Measurements from ENCODE around the gene PER2. TPM values are rescaled to one million over a fixed set of nuclear protein-coding genes. Genes with fewer than 3 reads are reported as not detected.

Gene PER2
- polyA plus RNA-seq, 2 of the 4 experiments (the other 2 are of a cell fraction): 3.4 to 8.5 TPM

DNA sequence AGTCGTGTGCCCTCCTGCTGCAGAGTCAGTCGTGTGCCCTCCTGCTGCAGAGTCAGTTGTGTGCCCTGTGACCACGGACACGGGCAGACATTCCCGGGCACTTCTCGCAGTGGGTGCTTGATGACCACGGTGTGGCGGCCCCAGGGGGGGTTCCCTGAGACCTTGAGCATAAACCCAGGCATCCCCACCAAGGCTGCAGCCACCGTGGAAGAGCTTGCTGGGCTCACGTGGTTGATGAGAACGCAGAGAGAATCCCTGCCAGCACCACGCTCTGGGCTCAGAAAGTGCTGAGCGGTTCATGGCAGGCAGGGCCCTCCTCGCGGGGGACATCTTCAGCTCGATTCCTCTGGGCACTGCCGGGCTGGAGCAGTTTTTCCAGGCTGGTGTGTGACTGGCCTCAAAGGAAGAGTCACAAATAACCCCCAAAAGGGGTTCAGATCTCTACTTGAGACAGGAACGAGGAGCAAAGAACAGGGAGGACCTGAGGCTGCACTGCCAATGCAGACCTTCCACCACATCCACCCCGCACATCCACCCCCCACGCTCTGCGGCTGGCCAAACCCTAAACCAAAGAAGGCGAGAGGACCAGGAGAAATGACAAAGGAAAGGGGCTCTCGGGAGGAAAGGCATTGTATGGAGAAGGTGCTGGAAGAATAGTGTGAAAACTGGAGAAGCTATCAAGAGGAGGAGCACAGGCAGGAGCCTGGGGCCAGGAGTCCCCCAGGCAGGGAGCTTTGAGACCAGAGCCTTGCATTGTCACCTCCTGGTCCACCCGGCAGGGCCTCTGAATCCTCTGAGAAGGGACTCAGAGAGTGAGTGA is 8.4 kb upstream of the PER2 start:
- H3K4me2 ChIP-seq: no peak overlapping the region
- DNase-seq (ENCODE audit: low read depth in 1 of 2, low spot score in 1 of 2) (no peak), ATAC-seq (peak in 1 of 2 experiments; percentile 6; a peak in 3 of 6 replicates), FAIRE-seq (no peak)
- peak overlapping the region; percentile 31 to 46; a peak in 3 of 6 replicates for H3K27ac ChIP-seq
- WGBS (ENCODE audit: missing lambda C conversion rate): 93% methylated on average over 19 of the region's 24 CpGs
- no peaks in the 10 kb centered on the region for H3K9me3 ChIP-seq
- POLR2A ChIA-PET: no interaction called here
- H3K4me3 ChIP-seq: no peak overlapping the region
- CTCF ChIA-PET: interaction anchor here (1.7 kb wide), 1 partner anchor 11 kb away, joined by 5 read pairs; no protein-coding TSS in a partner anchor
- TF ChIP-seq ZFP36 (IDR thresholded peaks at IDR 0.05; ENCODE audit: borderline replicate concordance, partially characterized antibody) (no peak), TP53 (CRISPR knock-in tag; IDR thresholded peaks at IDR 0.05) (no peak), BCL3 (IDR thresholded peaks at IDR 0.05) (no peak), ESRRA (IDR thresholded peaks at IDR 0.05; ENCODE audit: borderline replicate concordance, low read length) (no peak), CBX8 (IDR thresholded peaks at IDR 0.05) (no peak), FOSL2 (IDR thresholded peaks at IDR 0.05) (no peak), FOSL2 (CRISPR knock-in tag; IDR thresholded peaks at IDR 0.05) (no peak), CHD4 (IDR thresholded peaks at IDR 0.05; ENCODE audit: borderline replicate concordance) (no peak), POLR2AphosphoS2 (conservative IDR thresholded peaks at IDR 0.05; ENCODE audit: low read length) (no peak), MAFK (IDR thresholded peaks at IDR 0.05; ENCODE audit: partially characterized antibody) (no peak), POLR2A (IDR thresholded peaks at IDR 0.05; ENCODE audit: low read length) (no peak)
- TF ChIP-seq, protein P1, sequence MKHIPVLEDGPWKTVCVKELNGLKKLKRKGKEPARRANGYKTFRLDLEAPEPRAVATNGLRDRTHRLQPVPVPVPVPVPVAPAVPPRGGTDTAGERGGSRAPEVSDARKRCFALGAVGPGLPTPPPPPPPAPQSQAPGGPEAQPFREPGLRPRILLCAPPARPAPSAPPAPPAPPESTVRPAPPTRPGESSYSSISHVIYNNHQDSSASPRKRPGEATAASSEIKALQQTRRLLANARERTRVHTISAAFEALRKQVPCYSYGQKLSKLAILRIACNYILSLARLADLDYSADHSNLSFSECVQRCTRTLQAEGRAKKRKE (CRISPR knock-in tag; IDR thresholded peaks at IDR 0.05; ENCODE audit: low read depth): no peak
- H3K4me1 ChIP-seq: peaks cover 43% of the 10 kb centered on the region

GRCh38 chr2:238295144-238296112 is 7.0 kb upstream of the PER2 start:
- CTCF ChIA-PET: interaction anchor here (1.0 to 1.9 kb wide), 3 partner anchors 8 to 45 kb away, joined by 3 to 6 read pairs (median 3); no protein-coding TSS in a partner anchor
- Histone ChIP-seq H3K4me1 (peaks cover 49% of the 10 kb centered on the region), H3K9me3 (no peaks in the 10 kb centered on the region), H3K4me2 (peak overlapping the region; percentile 16; the same call in 1 of the 3 replicates), H3K4me3 (no peak overlapping the region), H3K27ac (peak overlapping the region; percentile 9 to 61; a peak in 3 of 6 replicates)
- POLR2A ChIA-PET: no interaction called here
- TF ChIP-seq TFCP2L1 (CRISPR knock-in tag; IDR thresholded peaks at IDR 0.05): no peak
- WGBS (ENCODE audit: missing lambda C conversion rate): 80% methylated on average over 18 of the region's 21 CpGs
- no peak for ATAC-seq
- no peak for DNase-seq (ENCODE audit: low read depth in 1 of 2, low spot score in 1 of 2)
- no peak for FAIRE-seq

- FAIRE-seq: no peak
- H3K4me1 ChIP-seq: peaks cover 46% of the 10 kb centered on the region
- H3K4me3 ChIP-seq: no peak overlapping the region
- DNase-seq (ENCODE audit: low read depth in 1 of 2, low spot score in 1 of 2): no peak
- H3K4me2 ChIP-seq: peak overlapping the region; percentile 16; the same call in 2 of the 3 replicates
- peak overlapping the region; percentile 31 to 61; a peak in 3 of 6 replicates for H3K27ac ChIP-seq
- ChIA-PET POLR2A (no interaction called here), CTCF (interaction anchor here (1.0 to 2.7 kb wide), 4 partner anchors 9 to 46 kb away, joined by 3 to 13 read pairs (median 4); no protein-coding TSS in a partner anchor)
- TF ChIP-seq ZSCAN20 (CRISPR knock-in tag; IDR thresholded peaks at IDR 0.05) (no peak), KDM1A (IDR thresholded peaks at IDR 0.05; ENCODE audit: low read depth) (no peak), CHD4 (IDR thresholded peaks at IDR 0.05; ENCODE audit: borderline replicate concordance) (no peak), TFCP2L1 (CRISPR knock-in tag; IDR thresholded peaks at IDR 0.05) (no peak), EHF (CRISPR knock-in tag; IDR thresholded peaks at IDR 0.05) (no peak), SREBF2 (IDR thresholded peaks at IDR 0.05) (no peak), NPAS2 (CRISPR knock-in tag; IDR thresholded peaks at IDR 0.05; ENCODE audit: borderline replicate concordance) (no peak), MAZ (IDR thresholded peaks at IDR 0.05; ENCODE audit: borderline replicate concordance, low read depth, low read length) (no peak), RAD21 (conservative IDR thresholded peaks at IDR 0.05 in 1 of 2, IDR thresholded peaks at IDR 0.05 in 1 of 2) (no peak), NR3C1 (IDR thresholded peaks at IDR 0.05) (no peak), HOXA7 (CRISPR knock-in tag; IDR thresholded peaks at IDR 0.05) (no peak), ZFP36 (IDR thresholded peaks at IDR 0.05; ENCODE audit: borderline replicate concordance, partially characterized antibody) (no peak), FOSB (CRISPR knock-in tag; IDR thresholded peaks at IDR 0.05) (no peak), EP300 (IDR thresholded peaks at IDR 0.05) (no peak), RARB (CRISPR knock-in tag; IDR thresholded peaks at IDR 0.05) (no peak), HES2 (IDR thresholded peaks at IDR 0.05) (no peak), CHD2 (IDR thresholded peaks at IDR 0.05; ENCODE audit: low read length, partially characterized antibody) (no peak)
- TF ChIP-seq, protein P2, sequence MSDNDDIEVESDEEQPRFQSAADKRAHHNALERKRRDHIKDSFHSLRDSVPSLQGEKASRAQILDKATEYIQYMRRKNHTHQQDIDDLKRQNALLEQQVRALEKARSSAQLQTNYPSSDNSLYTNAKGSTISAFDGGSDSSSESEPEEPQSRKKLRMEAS (IDR thresholded peaks at IDR 0.05): no peak
- no peaks in the 10 kb centered on the region for H3K9me3 ChIP-seq
- 68% methylated on average over 17 of the region's 17 CpGs for WGBS (ENCODE audit: missing lambda C conversion rate)
- ATAC-seq: no peak
Measured at GRCh38 chr2:238294393-238295143, 6.2 kb upstream of the PER2 start.

Measured in A549 (cell line).